Bronchial epithelial cell (primary cell): ENCODE data around the gene FAM78A. TPM values are rescaled to one million over a fixed set of nuclear protein-coding genes. Genes with fewer than 3 reads are reported as not detected.

Source experiments
- DNase-seq: peaks from one replicate; pipeline ENCODE4 v3.0.0-alpha.2; 2010; ENCODE audit warnings: low read depth
- FAIRE-seq: peaks from 2 replicates; lab custom pipeline; 2011; peaks lifted over from hg19 to GRCh38; lab: Jason Lieb, UNC
- H3K27me3 ChIP-seq: 2 replicates; pipeline ENCODE4 v1.5.1; 2011; ENCODE audit warnings: low read length; ENCODE audit not compliant: control insufficient read depth, insufficient read depth
- H3K36me3 ChIP-seq: 2 replicates; pipeline ENCODE4 v1.5.1; 2011; ENCODE audit warnings: low read length; ENCODE audit not compliant: control insufficient read depth, insufficient read depth
- H3K4me3 ChIP-seq: 2 replicates; pipeline ENCODE4 v1.5.1; 2011; ENCODE audit warnings: mild to moderate bottlenecking, low read depth, low read length, control low read depth
- total RNA-seq: library from RNA; depleted of rRNA; stranded (reverse); fragments of >200 nt; gene quantifications from 2 replicates; pipeline ENCODE4 v1.2.1, GENCODE V29; 2014
- TF ChIP-seq, protein P1 (sequence below): IDR thresholded peaks from 2 replicates; pipeline ENCODE4 v1.5.1; 2011; ENCODE audit warnings: mild to moderate bottlenecking, moderate library complexity, low read length, control low read depth, inconsistent platforms; ENCODE audit not compliant: insufficient read depth, severe bottlenecking

The FAM78A gene
- total RNA-seq, 1 donor from 2014 or later = under 0.01 TPM

DNA sequence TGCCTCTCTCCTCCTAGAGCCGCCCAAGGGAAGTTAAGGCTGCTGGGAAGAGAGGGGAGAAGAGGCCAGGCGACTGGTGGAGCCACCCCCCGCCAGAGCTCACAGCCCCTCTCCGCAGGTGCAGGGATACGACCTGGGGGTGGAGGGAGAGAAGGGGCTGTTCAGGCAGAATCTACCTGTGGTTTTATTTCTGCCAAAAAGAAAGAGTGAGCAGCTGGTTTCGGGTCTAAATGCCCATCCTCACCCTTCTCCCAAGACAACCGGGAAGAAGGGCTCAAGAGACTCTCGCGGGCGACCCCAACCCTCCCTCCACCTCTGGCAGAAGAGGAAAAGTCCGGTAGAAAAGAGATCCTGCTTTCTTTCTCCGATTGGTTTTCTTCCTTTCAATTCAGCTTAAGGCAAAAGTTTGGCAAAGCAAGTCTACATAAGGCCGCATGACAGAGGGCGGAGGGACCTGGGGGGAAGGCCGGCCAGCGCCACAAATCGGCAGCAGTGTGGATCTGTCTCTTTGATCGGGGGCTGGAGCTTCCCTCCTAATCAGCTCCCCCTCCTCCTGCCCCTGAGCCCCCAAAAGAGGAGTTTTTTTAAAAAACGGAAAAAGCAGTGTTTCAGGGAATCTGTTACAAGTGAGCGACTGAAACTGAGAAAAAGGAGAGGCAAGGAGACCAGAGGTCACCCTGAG is 16.3 kb downstream of the FAM78A start:
- no peak for FAIRE-seq
- TF ChIP-seq, protein P1, sequence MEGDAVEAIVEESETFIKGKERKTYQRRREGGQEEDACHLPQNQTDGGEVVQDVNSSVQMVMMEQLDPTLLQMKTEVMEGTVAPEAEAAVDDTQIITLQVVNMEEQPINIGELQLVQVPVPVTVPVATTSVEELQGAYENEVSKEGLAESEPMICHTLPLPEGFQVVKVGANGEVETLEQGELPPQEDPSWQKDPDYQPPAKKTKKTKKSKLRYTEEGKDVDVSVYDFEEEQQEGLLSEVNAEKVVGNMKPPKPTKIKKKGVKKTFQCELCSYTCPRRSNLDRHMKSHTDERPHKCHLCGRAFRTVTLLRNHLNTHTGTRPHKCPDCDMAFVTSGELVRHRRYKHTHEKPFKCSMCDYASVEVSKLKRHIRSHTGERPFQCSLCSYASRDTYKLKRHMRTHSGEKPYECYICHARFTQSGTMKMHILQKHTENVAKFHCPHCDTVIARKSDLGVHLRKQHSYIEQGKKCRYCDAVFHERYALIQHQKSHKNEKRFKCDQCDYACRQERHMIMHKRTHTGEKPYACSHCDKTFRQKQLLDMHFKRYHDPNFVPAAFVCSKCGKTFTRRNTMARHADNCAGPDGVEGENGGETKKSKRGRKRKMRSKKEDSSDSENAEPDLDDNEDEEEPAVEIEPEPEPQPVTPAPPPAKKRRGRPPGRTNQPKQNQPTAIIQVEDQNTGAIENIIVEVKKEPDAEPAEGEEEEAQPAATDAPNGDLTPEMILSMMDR = no peak
- peaks cover 4% of the 10 kb centered on the region for H3K27me3 ChIP-seq

DNA sequence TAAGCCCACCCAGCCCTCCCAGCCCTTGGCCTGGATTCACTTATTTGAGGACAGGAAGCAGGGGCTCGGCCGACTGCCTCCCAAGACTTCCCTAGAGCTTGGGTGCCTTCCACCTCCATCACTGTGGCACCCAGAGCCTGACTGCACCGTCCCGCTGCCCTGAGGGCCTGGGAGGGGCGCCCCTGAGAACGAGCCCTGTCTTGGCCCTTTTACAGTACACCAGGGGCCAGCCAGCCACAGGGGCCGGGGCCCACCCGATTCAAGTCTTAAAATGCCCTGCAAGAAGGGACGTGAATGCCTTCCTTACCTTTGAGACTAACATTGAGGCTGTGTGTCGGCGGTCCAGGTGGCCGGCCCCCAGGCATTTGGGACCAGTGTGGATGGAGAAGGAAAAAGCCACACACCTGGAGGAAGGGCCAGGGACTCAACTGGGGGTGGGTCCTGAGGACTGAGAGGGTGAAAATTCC is 16.8 kb downstream of the FAM78A start:
- H3K4me3 ChIP-seq = no peak overlapping the region
- FAIRE-seq = no peak
- H3K27me3 ChIP-seq = peaks cover 4% of the 10 kb centered on the region
- TF ChIP-seq, protein P1 = no peak
- H3K36me3 ChIP-seq = no peaks in the 10 kb centered on the region
- DNase-seq = no peak

More for the DNA sequence above, 16.3 kb downstream of the FAM78A start:
- DNase-seq = no peak
- Histone ChIP-seq H3K36me3 (no peaks in the 10 kb centered on the region), H3K4me3 (no peak overlapping the region)

DNA sequence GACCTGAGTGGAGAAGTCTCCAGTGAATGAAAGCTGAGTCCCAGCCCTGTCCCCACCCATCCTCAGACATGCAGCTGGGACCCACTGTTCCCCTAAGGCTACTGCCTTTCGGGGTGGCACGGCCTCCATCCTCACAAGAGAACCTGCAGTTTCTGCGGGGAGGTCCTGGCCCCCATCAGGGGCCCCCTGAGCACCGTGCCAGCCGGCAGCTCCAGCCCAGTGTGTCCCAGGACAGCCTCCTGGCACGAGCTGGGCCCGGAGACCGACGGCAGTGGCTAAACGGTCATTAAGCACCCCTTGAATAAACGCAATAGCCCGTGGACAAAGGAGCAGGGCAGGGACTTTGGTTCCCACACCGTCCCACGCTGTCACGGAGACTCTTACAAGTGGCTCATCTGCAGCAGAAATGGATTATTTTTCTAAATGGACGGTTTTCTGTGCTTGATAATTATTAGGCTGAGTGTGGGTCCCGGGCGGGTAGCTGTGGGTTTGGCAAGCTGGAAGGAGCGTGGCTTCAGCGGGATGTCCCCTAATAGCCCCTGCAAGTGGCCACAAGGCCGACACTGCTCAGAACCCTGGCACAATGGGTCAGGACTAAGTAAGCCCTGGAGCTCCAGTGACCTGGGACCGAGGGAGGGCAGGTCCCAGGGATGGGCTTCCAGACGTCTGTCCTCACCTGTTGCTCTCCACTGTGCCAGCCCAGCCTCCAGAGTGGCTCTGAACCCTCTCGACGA is 17.4 kb downstream of the FAM78A start:
- no peaks in the 10 kb centered on the region for H3K36me3 ChIP-seq
- no peak overlapping the region for H3K4me3 ChIP-seq
- FAIRE-seq (no peak), DNase-seq (no peak)
- peaks cover 4% of the 10 kb centered on the region for H3K27me3 ChIP-seq
- TF ChIP-seq, protein P1 = no peak

DNA sequence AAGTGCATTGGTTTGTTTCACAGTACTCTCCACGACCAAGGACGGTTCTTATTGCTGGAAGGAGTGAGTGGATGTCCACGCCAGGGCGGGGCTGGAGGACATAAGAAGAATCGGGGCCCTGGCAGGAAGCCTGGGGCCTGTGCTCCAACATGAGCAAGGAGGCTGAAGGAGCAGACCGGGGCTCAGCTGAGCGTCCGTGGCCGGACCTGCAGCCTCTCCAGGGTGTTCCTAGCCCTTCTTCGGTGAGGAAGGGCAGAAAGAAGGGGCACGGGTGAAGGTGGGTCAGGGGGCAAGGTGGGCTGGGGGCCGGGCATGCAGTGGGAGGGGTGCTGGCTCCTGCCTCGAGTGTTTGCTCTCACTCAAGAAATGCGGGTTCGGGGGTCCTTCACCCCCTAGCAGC is 18.1 kb downstream of the FAM78A start:
- FAIRE-seq (no peak), DNase-seq (no peak)
- peaks cover 4% of the 10 kb centered on the region for H3K27me3 ChIP-seq
- no peaks in the 10 kb centered on the region for H3K36me3 ChIP-seq
- no peak overlapping the region for H3K4me3 ChIP-seq
- TF ChIP-seq, protein P1 = no peak

DNA sequence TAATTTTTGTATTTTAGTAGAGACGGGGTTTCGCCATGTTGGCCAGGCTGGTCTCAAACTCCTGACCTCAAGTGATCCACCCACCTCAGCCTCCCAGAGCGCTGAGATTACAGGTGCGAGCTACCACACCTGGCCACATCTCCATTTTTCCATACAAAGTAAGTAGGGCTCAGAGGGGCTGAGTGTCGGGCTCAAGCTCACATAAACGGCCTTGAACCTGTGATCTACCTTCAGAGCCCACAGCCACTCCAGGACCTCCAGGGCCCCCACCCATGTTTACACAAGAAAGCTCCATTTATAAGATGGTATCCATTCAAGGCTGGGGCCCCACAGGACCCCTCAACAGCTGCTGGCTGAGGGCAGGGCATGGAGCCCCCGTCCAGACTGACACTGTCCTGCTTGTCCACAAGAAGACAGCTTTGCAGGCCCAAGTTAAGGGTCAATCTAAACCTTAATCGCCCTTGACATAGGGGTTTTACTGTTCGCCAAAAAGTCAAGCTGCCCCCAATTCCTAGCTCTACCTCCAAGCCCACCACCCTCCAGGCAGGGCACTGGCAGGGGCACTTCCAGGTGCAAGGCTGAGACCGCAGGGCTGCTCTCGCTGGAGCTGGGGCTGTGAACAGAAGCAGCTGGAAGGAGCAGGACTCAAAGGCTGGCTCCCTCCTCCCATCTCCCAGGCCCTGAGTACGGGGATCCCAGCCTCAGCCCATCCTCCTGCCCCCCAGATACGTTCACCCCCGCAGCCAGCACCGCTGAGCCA is 18.9 kb downstream of the FAM78A start:
- peaks cover 4% of the 10 kb centered on the region for H3K27me3 ChIP-seq
- no peak for FAIRE-seq
- no peak overlapping the region for H3K4me3 ChIP-seq
- TF ChIP-seq, protein P1 = no peak
- no peaks in the 10 kb centered on the region for H3K36me3 ChIP-seq
- DNase-seq = no peak
